Kidney (tissue), 14 donors: ENCODE data around the gene AK5. TPM values are rescaled to one million over a fixed set of nuclear protein-coding genes. Genes with fewer than 3 reads are reported as not detected.

Experiments
- DNase-seq, 5 donors: peaks; one replicate each; pipeline ENCODE4 v3.0.0-alpha.2; 2013 to 2020
- FAIRE-seq: peaks from 2 replicates; lab custom pipeline; 2012; peaks lifted over from hg19 to GRCh38; lab: Jason Lieb, UNC
- H3K27ac ChIP-seq, 2 donors: one replicate each; pipeline ENCODE4 v1.7.0; 2013; ENCODE audit warnings: low read depth in 2 of 2, low read length in 2 of 2, inconsistent platforms in 1 of 2
- H3K27me3 ChIP-seq: one replicate; pipeline ENCODE4 v1.7.1; 2013; ENCODE audit warnings: low read length, inconsistent platforms; ENCODE audit not compliant: control insufficient read depth, insufficient read depth
- H3K36me3 ChIP-seq, 3 donors: one replicate each; pipeline versions ENCODE4 v1.7.0 to v1.7.1; 2013; ENCODE audit warnings: low read length in 3 of 3, control low read depth in 1 of 3, inconsistent platforms in 1 of 3; ENCODE audit not compliant: insufficient read depth in 3 of 3, control insufficient read depth in 2 of 3
- H3K4me1 ChIP-seq, 3 donors: one replicate each; pipeline versions ENCODE4 v1.7.0 to v1.7.1; 2013; ENCODE audit warnings: low read length in 3 of 3, inconsistent platforms in 1 of 3, low read depth in 1 of 3; ENCODE audit not compliant: control insufficient read depth in 2 of 3, insufficient read depth in 2 of 3
- H3K4me3 ChIP-seq, 3 donors: one replicate each; pipeline versions ENCODE4 v1.7.0 to v1.8.1; 2013; ENCODE audit warnings: low read length in 3 of 3, control low read depth in 1 of 3, inconsistent platforms in 1 of 3
- H3K9ac ChIP-seq, 3 donors: one replicate each; pipeline versions ENCODE4 v1.7.0 to v1.7.1; 2013; ENCODE audit warnings: low read length in 3 of 3, control low read depth in 1 of 3, inconsistent platforms in 1 of 3
- H3K9me3 ChIP-seq, 3 donors: one replicate each; pipeline versions ENCODE4 v1.7.0 to v1.7.1; 2013; ENCODE audit warnings: low read length in 3 of 3, control low read depth in 1 of 3, inconsistent platforms in 1 of 3; ENCODE audit not compliant: control insufficient read depth in 2 of 3, insufficient read depth in 1 of 3
- intact Hi-C: fragments of 100-400 bp; cut with DNase I; formaldehyde crosslinking; loops from one replicate; pipeline ENCODE4 v1.11.1; 2022
- polyA plus RNA-seq: library from polyadenylated mRNA; stranded (reverse); fragments of 350-450 nt; fragmentation: Illumina TruSeq; extraction: RNeasy Lipid Tissue Mini Kit (QIAGEN cat#74804); gene quantifications from one replicate; pipeline ENCODE4 v1.2.3, GENCODE V29; 2014; ENCODE audit warnings: low read depth, low replicate concordance; ENCODE audit not compliant: insufficient read depth
- total RNA-seq: library from RNA; stranded (reverse); fragmentation: NEBNext Ultra II Directional; extraction: Animal tissue kit (Norgen Biotek cat#: 25700); gene quantifications from one replicate; pipeline ENCODE4 v1.2.1, GENCODE V29; 2021
- TF ChIP-seq, protein P1 (sequence below): IDR thresholded peaks from 3 replicates; pipeline ENCODE4 v1.5.1; 2012; ENCODE audit warnings: mild to moderate bottlenecking, moderate library complexity, borderline replicate concordance; ENCODE audit not compliant: insufficient read depth; ENCODE audit errors: extremely low read depth
- donor health status: control.
- donor health status: control.
- donor health status: control.
- donor health status: control.
- donor health status: control.
- donor health status: DM: yes; HTN: yes; CAD: no.
- donor health status: Normal renal cell carcinoma (clear cell type).

The AK5 gene
- total and polyA plus RNA-seq, 2 donors from 2014 or later, result 1.7 to 2.5 TPM

DNA sequence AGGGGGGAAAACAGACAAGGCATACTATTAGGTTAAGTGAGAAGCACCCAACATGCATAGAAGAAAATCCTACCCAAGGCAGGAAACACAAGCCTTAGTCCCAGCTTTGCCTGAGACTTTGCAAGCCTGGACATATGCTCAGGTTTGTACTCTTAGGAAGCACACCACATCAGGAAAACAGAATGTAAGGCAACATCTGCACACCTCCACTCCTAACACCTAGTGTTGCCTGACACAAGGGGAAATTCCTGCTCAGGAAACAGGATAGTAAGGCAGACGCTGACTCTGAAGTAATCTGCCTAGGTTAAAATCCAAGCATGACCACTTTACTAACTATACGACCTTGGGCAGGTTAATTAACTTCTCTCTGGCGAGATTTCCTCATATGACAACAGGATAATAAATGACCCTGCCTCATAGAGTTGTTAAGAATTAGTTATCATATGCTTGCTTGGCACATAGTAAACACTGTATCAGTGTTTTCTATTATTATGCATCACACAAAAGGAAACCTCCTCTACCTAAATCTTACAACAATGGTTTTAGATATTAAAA is 280.9 kb downstream of the AK5 start:
- FAIRE-seq (no peak), DNase-seq (no peak)
- H3K4me3 ChIP-seq, result no peak overlapping the region
- TF ChIP-seq, protein P1, sequence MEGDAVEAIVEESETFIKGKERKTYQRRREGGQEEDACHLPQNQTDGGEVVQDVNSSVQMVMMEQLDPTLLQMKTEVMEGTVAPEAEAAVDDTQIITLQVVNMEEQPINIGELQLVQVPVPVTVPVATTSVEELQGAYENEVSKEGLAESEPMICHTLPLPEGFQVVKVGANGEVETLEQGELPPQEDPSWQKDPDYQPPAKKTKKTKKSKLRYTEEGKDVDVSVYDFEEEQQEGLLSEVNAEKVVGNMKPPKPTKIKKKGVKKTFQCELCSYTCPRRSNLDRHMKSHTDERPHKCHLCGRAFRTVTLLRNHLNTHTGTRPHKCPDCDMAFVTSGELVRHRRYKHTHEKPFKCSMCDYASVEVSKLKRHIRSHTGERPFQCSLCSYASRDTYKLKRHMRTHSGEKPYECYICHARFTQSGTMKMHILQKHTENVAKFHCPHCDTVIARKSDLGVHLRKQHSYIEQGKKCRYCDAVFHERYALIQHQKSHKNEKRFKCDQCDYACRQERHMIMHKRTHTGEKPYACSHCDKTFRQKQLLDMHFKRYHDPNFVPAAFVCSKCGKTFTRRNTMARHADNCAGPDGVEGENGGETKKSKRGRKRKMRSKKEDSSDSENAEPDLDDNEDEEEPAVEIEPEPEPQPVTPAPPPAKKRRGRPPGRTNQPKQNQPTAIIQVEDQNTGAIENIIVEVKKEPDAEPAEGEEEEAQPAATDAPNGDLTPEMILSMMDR, result no peak
- no peaks in the 10 kb centered on the region for H3K9me3 ChIP-seq
- intact Hi-C loops, result no loop called here
- H3K4me1 ChIP-seq, result peaks cover 0 to 7% (median 3%) of the 10 kb centered on the region in 3 donors
- no peak overlapping the region for H3K27ac ChIP-seq
- no peak overlapping the region for H3K9ac ChIP-seq
- H3K36me3 ChIP-seq, result peaks cover 3 to 25% (median 18%) of the 10 kb centered on the region in 3 donors
- no peaks in the 10 kb centered on the region for H3K27me3 ChIP-seq

DNA sequence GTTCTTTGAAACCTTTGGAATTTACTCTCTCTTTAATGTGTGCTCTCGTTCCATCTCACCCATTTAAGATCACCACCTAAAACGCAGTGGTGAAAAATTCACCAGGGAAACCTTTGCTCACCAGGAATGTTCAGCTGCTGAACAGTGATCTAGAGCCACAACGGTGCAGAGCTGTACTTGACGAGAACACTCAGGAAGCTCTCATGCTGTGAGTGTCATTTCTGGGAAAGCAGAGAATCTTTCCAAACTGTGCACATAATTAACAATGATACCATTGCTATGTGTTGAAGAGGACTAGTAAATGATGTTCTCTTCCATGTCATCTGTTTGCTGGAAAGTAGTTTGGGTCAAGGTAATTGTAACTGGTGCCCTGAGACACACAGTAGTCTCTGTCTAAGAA is 283.5 kb downstream of the AK5 start:
- FAIRE-seq (no peak), DNase-seq (no peak)
- Histone ChIP-seq H3K9ac (no peak overlapping the region), H3K4me1 (peaks cover 0 to 7% (median 3%) of the 10 kb centered on the region in 3 donors), H3K9me3 (no peaks in the 10 kb centered on the region), H3K4me3 (no peak overlapping the region), H3K27me3 (no peaks in the 10 kb centered on the region), H3K27ac (no peak overlapping the region), H3K36me3 (peaks cover 3 to 24% (median 21%) of the 10 kb centered on the region in 3 donors)
- TF ChIP-seq, protein P1, result no peak
- intact Hi-C loops, result no loop called here

DNA sequence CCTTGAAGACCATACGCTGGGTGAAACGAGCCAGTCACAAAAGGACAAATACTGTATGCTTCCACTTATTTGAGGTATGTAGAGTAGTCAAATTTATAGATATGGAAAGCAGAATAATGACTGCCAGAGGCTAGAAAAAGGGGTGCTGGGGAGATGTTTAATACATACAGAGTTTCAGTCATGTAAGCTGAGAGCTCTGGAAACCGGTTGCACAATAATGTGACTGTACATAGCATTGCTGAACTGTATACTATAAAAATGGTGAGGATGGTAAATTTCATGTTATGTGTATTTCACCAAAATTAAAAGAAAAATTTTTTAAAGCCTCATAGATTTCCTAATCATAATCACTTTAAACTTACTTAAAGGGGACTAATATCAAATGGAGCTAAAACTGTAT is 289.8 kb downstream of the AK5 start:
- DNase-seq (no peak), FAIRE-seq (no peak)
- H3K4me1 ChIP-seq, result no peaks in the 10 kb centered on the region
- H3K36me3 ChIP-seq, result peaks cover under 1 to 25% (median 22%) of the 10 kb centered on the region in 3 donors
- H3K27ac ChIP-seq, result no peak overlapping the region
- intact Hi-C loops, result no loop called here
- H3K9me3 ChIP-seq, result no peaks in the 10 kb centered on the region
- TF ChIP-seq, protein P1, result no peak
- H3K4me3 ChIP-seq, result no peak overlapping the region
- H3K9ac ChIP-seq, result no peak overlapping the region
- no peaks in the 10 kb centered on the region for H3K27me3 ChIP-seq

DNA sequence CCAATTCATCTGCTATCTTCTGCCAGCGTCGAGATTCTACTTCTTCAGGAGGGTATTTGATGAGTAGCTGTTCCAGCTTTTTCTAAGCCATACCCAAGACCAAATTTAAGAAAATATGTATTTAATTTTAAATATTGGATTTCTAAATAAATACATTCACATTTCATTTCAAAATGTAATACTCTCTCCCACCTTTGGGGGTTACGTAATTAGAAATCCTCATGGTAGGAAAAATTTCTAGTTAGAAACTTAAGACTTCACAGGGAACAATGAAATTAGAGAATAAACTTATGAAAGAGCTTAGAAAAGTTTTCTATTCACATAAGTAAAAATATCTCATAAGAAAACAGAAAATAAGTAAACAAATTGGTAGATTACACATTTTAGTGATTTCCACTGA is 297.7 kb downstream of the AK5 start:
- Histone ChIP-seq H3K4me3 (no peak overlapping the region), H3K36me3 (peaks cover 0 to 39% (median 11%) of the 10 kb centered on the region in 3 donors)
- FAIRE-seq, result no peak

More for the DNA sequence above, 297.7 kb downstream of the AK5 start:
- Histone ChIP-seq H3K9me3 (no peaks in the 10 kb centered on the region), H3K27ac (no peak overlapping the region), H3K4me1 (no peaks in the 10 kb centered on the region), H3K27me3 (no peaks in the 10 kb centered on the region), H3K9ac (no peak overlapping the region)
- no peak for DNase-seq
- intact Hi-C loops, result no loop called here
- TF ChIP-seq, protein P1, result no peak
